Left kidney (tissue), 2 donors: ENCODE data around the gene NRXN3. TPM values are rescaled to one million over a fixed set of nuclear protein-coding genes. Genes with fewer than 3 reads are reported as not detected.
"Not testable (repeated sequence)": the region's sequence is repeated elsewhere in the genome, so short reads cannot be mapped to it uniquely, and the experiment has no call there.

ENCODE experiments used
- DNase-seq: peaks from one replicate; pipeline ENCODE4 v3.0.0-alpha.2; 2013
- polyA plus RNA-seq: library from polyadenylated mRNA; unstranded; fragments of 120-200 nt; gene quantifications from one replicate; pipeline ENCODE4 v1.2.1, GENCODE V29; 2013; ENCODE audit not compliant: insufficient read length

Gene NRXN3
- polyA plus RNA-seq, 1 donor, result 9.0 TPM

DNA sequence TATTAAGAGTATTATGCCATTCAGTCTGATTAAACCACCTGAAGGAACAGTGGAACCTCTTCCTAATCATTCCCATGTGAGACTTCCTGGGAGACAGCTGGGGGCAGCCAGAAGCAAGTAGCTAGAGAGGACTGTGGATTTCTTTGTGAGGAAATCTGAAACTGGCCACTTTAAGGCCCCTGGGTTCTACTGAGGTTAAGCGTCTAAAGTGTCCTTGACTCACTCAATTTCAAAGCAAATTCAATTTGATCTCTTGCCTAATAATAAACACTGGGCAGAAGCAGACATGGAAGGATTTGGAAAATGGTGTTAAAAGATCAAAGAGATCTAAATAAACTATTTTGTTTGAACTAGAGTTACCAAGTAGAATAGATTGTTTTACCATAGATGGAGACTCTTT is 909.9 kb downstream of the NRXN3 start:
- no peak for DNase-seq

DNA sequence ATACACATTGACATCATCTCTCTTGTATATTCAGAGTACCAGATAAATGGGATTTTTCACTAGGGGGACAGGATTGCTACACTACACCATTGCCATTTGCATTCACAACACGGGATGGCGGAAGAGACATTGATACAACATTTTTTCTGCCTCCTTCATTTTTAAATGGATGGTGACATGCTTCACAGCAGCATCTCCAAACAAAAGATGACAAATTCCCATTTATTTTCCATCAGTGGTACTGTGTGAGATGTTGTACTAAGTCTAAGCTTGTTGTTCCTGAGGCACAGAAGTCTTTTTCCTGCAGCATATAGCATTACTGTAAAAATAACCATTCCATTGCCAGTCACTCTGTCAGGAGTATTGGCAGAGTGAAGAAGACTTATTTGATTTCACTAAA is 912.7 kb downstream of the NRXN3 start:
- DNase-seq, result no peak

DNA sequence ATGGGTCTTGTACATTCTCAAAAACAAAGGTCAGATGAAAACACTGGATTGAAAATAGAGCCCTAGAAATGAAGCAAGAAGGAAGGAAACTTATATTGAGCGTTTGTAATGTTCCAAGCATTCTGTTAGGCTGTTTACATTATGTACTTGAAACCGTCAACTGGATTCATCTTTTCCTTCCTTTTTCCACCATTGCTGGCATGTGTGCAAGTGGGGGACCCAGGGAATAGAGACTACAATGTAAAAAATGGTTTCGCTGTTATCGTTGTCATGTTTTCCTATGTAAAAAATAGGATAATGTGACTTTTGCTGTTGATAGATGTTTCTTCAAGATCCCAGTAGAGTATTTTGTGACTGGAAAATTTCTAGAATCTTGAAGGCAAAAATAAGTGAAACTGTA is 913.2 kb downstream of the NRXN3 start:
- DNase-seq, result no peak

DNA sequence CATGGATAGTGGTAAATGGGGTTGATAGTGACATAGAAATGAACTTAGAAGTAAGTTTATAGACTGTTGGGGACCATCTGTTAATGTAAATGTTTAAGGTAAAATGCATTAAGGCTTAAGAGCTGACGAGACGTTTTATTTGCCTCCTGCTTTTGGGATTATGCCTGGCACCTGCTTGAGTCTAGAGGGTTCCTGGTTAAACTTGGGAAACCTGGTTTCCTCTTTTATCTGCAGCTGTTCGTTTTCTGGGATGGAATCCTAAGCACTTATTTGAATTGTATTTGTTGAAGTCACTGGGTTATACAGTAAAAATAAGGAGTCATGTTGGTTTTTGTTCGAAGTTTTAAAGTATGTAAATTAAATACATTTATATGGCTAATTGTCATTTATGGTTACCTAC is 914.7 kb downstream of the NRXN3 start:
- DNase-seq, result no peak

DNA sequence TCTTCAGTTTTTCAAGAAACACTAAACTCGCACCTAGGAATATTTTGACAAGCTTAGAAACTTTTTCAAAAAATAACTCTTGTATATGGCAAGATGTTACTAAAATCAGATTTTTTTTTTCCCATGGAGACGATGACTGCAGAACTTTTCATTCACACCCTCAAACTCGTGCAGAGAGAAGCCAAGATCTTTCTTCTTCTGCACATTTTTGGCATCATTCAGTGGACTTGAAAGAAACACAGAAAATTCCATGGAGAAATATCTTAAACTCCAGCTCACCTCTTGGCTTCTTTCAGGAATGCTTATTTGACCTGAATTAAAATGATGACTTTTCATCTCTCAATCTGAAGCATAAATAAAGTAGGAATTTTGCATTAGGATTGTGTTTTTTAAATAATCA is 919.4 kb downstream of the NRXN3 start:
- no peak for DNase-seq

DNA sequence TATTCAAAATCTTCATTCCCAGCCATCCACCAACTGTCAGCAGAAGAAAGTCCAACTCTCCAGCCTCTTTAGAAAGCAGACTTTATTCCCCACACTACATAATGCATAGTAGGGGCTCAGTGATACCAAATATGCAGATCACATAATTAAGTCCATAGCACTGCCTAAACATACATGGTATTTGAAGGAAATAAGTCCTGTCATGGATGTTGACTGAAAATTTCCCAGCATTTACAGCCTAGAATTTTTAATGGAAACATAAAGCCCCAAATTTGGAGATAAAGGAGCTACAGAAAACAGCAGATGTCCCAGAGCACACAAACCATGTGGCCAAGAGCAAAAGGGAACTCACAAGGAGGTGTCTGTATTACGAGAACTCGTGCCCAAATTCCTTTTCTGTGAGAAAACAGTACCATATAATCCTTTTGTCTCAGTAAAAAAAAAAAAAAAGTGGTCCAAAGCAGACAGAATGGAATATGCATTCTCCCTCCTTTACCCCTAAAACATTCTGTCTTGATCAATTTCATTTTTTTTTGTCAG is 920.5 kb downstream of the NRXN3 start:
- DNase-seq, result no peak

DNA sequence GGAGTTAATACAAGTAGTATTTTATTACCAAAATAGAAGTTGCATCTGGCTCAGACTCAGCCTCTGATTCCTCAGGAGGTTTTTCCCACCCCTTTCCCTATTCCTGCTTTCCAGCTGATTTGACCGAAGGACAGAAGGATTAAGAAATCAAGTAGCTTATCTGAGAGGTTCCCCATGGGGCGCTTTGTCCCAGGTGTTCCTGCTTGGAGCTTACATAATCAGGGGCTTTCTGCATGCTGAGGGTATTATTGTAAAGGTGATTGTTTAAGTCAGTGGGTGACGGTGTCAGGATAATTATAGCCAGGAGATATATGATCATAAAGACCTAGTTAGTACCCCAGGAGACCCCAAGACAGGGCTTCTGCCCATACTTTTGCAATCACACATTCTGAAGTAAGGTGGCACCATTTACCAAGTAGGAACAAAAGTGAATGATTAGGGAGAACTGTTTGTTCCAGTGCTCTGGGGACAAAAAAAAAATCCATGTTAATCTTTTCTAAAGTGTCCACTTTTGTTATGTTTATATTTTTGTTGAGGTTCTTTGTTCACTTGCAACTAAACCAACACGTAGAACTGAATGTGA is 921.3 kb downstream of the NRXN3 start:
- DNase-seq, result no peak

DNA sequence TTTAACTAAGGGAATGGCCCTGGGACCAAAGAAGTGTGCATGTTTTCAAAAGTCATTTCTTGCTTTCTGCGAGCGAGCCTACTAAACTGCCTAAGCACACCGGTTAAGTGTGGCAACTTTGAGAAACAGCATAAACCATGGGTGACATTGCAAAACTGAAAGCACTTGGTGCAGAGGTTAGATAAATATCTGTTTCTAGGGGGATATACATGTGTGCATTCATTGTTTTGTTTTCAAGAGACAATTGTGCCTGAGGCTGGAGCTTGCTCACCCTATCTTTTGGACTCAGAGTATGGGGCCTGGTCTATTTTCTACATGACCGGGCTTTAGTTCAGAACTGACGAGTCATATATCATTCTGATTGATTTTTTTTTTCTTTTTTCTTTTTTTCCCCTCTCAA is 923.4 kb downstream of the NRXN3 start:
- no peak for DNase-seq

DNA sequence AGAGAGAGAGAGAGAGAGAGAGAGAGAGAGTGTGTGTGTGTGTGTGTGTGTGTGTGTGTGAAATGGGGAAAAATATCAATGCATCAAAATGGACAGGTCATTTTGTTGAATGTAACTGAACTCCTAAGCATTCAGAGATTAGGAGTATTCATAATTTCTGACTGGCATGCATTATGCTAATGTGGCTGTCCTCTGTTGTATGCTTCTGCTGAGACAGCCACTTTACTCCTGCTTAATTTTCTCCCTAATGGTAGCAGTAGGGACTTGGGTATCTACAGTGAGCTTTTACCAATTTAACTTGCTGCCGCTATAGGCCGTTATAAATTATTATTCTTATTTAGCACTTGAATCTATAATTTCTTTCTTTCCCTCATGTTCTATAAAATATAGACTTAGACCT is 924.8 kb downstream of the NRXN3 start:
- DNase-seq, result no peak

DNA sequence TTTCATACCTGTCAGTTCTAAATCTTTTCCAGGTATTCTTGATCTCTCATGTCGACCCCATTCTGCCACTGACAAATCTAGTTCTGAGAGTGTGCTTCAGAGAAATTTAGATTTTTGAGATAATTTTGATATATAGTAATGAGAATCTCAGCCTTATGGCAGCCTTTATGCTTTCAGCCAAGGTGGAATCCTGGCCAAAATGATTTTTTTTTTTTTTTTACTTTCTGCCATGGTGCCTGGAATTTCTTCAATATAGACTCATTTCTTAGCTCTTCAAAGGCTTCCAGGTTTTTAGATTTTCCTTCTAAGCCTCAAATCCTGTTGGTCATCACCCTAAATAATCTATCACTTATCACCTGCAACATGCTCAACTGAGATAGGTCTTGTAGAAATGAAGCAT is 926.6 kb downstream of the NRXN3 start:
- DNase-seq, result no peak

DNA sequence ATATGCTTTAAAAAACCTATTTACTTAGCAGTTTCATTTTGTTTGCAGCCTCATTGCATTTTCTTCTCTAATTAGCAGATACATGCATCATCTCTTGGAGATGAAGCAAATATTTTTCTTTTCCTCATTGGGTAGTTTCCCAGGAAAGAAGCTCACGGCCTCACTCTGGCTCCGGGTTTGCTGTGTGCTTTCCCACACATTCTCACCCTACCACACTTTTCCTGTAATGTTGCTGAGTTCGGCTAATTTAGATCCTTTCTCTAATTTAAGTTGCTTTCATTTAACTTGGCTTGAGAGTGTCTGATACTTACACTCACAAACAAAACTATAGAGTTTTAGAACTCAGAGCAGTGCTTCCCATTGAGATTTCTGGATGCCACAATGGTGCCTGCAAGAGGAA is 928.2 kb downstream of the NRXN3 start:
- no peak for DNase-seq

DNA sequence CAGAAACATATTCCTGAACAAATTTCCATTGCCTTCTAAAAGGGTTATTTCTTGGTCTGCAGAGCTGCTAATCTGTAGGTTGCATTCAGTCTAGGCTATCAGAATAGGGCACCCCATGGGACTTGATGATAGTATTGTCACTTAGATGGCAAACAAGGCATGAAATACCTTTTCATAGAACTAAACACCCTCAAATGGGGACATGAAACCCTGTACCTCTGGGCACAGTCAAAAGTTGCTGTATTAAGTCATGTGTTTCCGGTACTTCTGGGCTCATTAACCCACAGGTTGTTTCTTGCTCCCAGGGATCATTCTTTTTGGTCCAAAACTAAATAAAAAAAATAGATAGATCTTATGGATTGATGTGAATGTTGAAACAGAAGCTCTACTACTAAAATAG is 930.4 kb downstream of the NRXN3 start:
- no peak for DNase-seq

DNA sequence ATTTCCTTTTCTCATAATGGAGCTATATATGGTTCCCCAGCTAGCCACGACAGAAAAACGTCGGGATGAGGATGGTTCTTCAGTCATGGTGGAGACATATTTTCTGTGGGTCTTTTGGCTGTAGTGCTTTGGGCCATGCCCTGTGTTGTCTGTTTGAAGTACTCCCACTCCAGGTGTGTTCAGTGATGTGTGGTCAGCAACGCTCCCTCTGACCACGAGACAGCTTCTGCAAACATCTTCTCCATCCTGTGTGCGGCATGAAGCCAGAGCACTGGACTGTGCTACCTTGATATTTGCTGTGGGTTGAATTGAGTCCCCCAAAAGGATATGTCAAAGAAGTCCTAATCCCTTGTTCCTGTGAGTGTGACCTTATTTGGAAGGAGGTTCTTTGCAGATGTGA is 931.2 kb downstream of the NRXN3 start:
- DNase-seq, result no peak

DNA sequence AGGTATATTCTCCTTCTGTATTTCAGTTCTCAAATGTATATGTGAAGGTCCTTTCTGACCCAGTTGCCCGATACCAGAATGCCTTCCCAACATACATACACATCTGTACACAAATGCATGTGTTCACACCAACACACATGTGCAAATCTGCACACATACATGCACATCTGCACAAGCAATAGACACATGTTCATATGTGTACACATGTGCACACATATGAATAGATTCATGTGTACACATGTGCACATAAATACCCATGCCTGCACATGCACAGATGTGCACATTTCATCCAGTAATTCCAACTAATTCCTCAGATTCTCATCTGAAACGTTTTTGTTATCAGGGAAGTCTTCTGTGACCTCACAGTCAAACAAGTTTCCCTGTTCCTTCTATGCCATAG is 933.6 kb downstream of the NRXN3 start:
- no peak for DNase-seq

DNA sequence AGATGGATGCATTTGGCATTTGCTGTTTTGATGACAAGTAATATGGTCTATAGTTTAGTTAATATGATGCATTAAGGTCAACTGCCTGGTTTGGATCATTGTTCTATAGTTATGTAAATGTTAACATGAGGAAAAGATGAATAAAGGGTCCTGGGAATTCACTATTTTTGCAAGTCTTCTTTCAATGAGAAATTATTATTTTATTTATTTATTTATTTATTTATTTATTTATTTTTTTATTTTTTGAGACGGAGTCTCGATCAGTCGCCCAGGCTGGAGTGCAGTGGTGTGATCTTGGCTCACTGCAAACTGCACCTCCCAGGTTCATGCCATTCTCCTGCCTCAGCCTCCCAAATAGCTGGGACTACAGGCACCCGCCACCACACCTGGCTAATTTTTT is 940.4 kb downstream of the NRXN3 start:
- DNase-seq, result not testable (repeated sequence)

DNA sequence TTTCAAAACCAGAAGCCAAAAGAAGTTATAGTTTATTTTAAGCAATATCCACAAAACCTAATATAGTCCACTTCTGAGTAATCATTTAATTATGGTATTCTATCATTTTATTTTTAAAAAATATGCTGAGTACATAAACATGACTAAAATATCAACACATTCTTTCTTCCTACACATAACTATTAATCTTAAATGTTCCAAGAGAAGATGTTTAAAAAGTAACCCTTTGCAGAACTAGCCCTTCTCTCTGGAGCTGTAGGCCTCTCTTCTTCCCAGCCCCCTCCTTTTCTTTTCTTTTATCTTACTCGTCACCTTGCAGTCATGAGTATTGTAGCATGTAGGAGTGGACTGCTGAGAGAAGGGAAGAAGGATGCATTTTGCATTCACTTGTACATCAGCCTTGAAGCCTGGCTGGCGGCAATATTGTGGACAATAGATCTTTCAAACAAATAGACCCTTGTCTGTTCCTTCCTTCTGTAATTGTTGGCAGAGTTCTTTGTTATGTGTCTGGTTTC is 941.9 kb downstream of the NRXN3 start:
- DNase-seq, result no peak

DNA sequence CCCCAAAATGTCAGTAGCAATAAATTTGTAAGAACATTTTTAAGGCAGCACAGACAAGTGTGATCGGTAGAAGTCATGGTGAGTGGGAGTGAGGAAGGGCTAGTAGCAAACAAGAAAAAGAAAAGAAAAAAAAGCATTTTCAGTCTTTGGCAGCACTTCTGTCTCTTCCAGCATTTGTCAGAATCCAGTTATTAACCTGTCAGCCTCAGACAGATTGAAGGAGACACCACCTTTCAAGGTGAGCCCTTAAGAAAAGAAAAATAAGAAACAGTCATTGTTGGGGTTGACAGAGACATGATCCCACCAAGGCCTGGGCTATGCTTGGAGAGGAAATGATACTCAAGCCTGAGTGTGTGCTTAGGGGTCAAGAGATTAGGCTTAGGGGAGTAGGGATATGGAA is 947.4 kb downstream of the NRXN3 start:
- DNase-seq, result no peak

DNA sequence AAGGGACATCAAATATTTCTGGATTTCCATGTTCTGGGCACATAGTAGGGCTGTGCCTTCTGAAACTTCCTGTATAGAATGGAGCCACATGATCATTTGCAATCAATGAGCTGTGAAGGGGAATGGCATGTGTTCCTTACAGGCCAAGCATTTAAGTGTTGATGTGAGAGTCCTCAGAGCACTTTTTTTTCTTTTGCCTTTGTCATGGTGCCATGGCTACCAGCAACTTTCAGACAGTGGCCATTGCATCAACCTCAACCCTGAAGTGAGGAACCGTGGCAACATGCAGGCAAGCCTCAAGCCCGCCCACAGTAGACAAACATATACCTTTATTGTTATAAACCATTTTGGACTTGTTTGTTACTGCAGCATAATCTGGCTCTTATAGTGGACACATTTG is 948.1 kb downstream of the NRXN3 start:
- no peak for DNase-seq

DNA sequence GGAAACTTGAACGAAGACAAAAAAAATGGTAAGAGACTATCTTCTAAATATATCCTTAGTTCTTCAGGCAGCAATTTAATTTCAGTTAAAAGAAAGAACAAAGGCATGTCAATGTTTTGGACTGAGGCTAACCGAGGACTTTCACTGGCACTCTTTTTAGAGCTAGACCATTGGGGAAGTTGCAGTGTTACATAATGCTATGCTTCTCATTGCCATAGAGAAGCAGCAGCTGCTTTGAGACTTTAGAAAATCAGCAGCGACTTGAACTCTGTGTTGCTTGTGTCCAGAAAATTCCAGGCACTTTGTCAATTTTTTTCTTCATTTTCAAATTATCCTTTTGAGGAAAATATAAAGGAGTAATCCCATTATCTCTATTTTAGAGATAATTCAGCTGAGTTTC is 964.2 kb downstream of the NRXN3 start:
- DNase-seq, result no peak

DNA sequence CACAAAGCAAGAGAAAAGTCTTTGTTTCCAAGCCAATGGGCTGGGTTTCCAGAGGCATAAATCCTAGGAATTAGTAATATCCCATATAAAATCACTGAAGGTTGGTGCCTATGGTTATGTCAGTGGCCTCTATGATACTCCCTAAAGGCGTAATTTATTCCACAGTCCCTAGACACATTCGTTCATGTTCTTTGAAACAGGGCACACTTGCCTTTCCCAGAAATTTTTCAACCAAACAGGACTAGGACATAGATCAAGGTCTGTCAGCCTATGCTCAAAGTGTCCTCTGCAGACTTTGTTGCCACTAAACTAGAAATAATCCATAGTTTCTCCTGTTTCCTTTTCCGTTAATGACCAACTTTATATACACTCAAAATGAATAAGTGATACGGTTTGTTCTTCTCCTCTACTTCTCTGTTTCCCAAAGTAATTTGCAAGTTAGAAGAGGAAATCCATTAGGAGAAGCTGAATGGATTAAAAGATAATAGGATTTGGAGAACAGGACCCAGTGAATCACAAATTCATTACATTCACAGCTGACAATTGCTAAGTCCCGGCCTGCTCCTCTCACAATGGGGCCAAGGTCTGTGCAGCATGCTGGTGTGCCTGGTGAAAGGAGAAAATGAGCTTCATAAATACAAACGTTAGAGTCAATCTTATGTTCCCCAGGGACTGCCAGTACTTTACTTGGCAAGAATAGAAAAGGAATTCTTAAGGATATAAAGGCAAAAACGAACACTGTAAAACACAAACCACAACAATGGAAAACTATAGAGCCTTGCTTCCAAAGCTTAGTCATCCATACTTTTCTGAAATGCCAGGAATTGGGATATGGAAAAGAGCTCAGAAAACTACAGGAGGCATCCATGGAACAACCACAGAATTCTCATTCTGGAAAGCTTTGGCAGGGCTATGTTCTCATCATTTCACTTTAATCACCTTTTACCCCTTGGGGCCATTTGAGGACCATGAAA is 966.2 kb downstream of the NRXN3 start:
- no peak for DNase-seq

DNA sequence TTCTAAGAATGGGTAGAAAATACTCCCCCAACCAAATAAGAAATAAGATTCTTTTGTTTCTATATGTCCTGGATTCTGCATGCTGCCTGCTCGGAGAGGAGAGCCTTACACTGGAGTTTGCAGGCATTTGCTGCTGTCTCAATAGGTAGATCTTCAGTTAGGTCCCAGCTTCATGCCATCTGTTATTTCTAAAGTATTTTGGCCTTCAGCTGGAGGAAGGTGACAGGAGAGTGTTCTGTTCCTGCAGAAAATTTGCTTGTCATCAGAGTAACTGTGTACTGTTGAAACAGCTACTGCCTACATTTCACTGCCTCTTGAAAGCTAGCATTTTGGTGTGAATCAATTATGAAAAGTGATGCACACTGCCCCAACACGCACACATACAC is 966.9 kb downstream of the NRXN3 start:
- DNase-seq, result no peak

DNA sequence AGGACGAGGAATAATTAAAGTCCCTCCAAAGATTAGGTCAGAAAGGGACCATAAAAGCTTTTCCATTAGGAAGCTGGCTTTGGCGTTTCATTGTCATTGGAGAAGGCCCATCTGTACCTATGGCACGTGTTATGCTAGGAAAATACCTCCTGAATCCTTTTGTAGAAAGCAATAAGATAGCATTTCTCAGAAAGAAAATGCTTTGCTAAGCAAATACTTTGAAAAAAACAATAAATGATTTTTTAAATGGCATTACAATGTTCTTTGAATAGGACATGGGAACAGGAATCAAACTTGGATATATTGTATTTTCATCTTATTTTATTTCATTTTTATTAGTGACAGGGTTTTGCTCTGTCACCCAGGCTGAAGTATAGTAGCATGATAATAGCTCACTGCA is 967.7 kb downstream of the NRXN3 start:
- no peak for DNase-seq

DNA sequence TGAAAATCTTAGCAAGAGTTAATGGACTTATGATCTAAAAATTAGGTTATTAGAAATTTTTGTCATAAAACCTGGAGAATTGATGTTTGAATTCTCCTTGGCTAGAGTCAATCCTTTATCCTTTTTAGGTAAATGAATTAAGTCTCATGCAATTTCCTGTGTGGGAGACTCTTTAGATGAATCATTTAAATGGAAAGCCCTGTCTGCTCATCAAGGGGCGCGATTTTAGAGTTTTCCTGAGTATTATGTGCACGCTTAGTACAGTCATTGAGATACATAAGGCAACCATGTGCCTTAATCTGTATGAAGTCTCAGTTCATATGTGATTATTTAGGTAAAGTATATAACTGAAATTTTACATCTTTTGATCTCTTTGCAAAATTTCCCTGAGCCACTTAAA is 974.7 kb downstream of the NRXN3 start:
- no peak for DNase-seq
